Activated CD4-positive, alpha-beta memory T cell treated with anti-CD3 and anti-CD28 coated beads, Interleukin-2, amount 10 ng/mL, durations not matched to agents 7 days and 5 days (primary cell): ENCODE measurements around the gene WNT1. TPM values are rescaled to one million over a fixed set of nuclear protein-coding genes. Genes with fewer than 3 reads are reported as not detected.
A peak's percentile ranks its signal among the peaks of the same experiment; 100 is the strongest.

Experiments used
- CTCF ChIA-PET: fragments of 350-600 bp; sonication (Branson Sonifier 250); formaldehyde crosslinking; loops from one replicate; lab custom pipeline; 2021; ENCODE audit warnings: antibody characterized with exemption, inconsistent platforms; lab: Charles Lee
- POLR2A ChIA-PET: fragments of 350-600 bp; sonication (Branson Sonifier 250); formaldehyde crosslinking; loops from one replicate; lab custom pipeline; 2021; ENCODE audit warnings: antibody characterized with exemption; lab: Charles Lee
- DNase-seq: peaks from one replicate; pipeline ENCODE4 v3.0.0-alpha.2; 2020
- H3K27ac Mint-ChIP-seq: one replicate; pipeline ENCODE4 v1.8.0; 2021; ENCODE audit warnings: mild to moderate bottlenecking, mixed read lengths
- H3K27me3 Mint-ChIP-seq: one replicate; pipeline ENCODE4 v1.8.0; 2021; ENCODE audit warnings: mixed read lengths
- H3K36me3 Mint-ChIP-seq: one replicate; pipeline ENCODE4 v1.8.0; 2021; ENCODE audit warnings: low read depth, mixed read lengths
- H3K4me1 Mint-ChIP-seq: one replicate; pipeline ENCODE4 v1.8.0; 2021; ENCODE audit warnings: mixed read lengths
- H3K4me3 Mint-ChIP-seq: one replicate; pipeline ENCODE4 v1.8.0; 2021; ENCODE audit warnings: mild to moderate bottlenecking, mixed read lengths
- H3K9me3 Mint-ChIP-seq: one replicate; pipeline ENCODE4 v1.8.0; 2021; ENCODE audit warnings: mixed read lengths
- total RNA-seq, 2 experiments: library from RNA; stranded (reverse); gene quantifications; one replicate each; pipeline ENCODE4 v1.2.3, GENCODE V29; 2021

WNT1 gene
- total RNA-seq: under 1 TPM; 0.33 to 0.73 TPM

DNA sequence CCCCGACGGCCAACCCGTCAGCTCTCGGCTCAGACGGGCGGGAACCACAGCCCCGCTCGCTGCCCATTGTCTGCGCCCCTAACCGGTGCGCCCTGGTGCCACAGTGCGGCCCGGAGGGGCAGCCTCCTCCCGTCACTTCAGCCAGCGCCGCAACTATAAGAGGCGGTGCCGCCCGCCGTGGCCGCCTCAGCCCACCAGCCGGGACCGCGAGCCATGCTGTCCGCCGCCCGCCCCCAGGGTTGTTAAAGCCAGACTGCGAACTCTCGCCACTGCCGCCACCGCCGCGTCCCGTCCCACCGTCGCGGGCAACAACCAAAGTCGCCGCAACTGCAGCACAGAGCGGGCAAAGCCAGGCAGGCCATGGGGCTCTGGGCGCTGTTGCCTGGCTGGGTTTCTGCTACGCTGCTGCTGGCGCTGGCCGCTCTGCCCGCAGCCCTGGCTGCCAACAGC, at the start of gene WNT1:
Gene WNT1, plus strand, starts transcription at position 32 of the 450 bp plus-strand sequence. Its CDS starts 329 bp downstream, at position 361.
- Mint-ChIP-seq H3K9me3 (no peaks in the 10 kb centered on the region), H3K27me3 (peaks cover 89% of the 10 kb centered on the region), H3K4me1 (peaks cover 55% of the 10 kb centered on the region), H3K4me3 (peak within 1 kb of the TSS; percentile 77), H3K27ac (no peak within 1 kb of the TSS), H3K36me3 (peaks cover 5% of the 10 kb centered on the region)
- ChIA-PET CTCF (interaction anchor here (0.6 to 6.1 kb wide), 22 partner anchors 8 to 296 kb away, joined by 3 to 55 read pairs (median 4); partner anchors contain the start of genes ARF3, DDX23, KANSL2 and RHEBL1), POLR2A (interaction anchor here (0.6 to 2.9 kb wide), 9 partner anchors 9 to 126 kb away, joined by 3 to 14 read pairs (median 3); partner anchors contain the start of genes DDN and DDX23)
- no peak for DNase-seq

DNA sequence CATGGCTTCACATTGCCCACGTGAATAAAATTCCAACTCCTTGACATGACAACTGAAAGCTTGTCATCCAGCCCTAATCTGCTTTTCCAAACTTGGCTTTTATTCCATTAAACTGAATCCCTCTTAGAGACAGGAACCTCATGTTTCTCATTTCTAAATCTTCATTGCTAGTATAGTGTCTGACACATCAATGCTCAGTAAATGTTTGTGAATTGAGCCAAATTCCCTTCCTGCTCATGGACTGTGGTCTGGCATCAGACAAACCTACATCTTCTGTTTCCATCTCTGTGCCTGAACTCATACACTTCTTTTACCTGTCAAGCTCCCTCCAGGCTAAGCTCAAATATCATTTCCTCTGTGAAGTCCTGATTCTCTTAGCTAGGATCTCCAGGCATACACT, 48.6 kb upstream of the WNT1 start:
- Mint-ChIP-seq H3K4me1 (peaks cover 40% of the 10 kb centered on the region), H3K27ac (no peak overlapping the region), H3K36me3 (peaks cover 43% of the 10 kb centered on the region), H3K9me3 (no peaks in the 10 kb centered on the region), H3K27me3 (no peaks in the 10 kb centered on the region), H3K4me3 (no peak overlapping the region)
- DNase-seq: no peak
- ChIA-PET CTCF (interaction anchor here (0.7 to 1.4 kb wide), 4 partner anchors 10 to 77 kb away, joined by 3 to 6 read pairs (median 3); partner anchors contain the start of gene DDX23), POLR2A (interaction anchor here (1.0 to 1.4 kb wide), 2 partner anchors 12 to 77 kb away, joined by 3 to 7 read pairs; partner anchors contain the start of gene DDX23)

DNA sequence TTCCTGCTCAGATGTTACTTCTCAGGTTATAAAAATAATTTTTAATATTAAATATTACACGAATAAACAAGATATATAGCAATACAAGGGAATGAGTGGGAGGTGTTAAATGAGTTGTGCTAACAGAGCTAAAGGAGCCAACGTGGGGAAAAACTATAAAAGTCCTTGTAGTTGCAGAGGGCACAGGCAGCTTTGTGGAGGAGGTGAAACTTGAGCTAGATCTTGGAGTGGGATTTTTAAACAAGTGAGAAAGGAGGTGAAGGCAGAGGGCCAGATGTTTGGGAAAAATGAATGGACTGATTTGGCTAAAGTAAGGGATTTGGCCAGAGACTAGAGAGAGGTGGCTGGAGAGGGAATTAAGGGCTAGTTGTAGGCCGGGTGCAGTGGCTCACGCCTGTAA, 47.6 kb upstream of the WNT1 start:
- no peak overlapping the region for H3K27ac Mint-ChIP-seq
- ChIA-PET CTCF (interaction anchor here (0.6 to 1.4 kb wide), 4 partner anchors 9 to 78 kb away, joined by 3 to 6 read pairs (median 4); partner anchors contain the start of gene DDX23), POLR2A (interaction anchor here (1.0 to 1.4 kb wide), 2 partner anchors 12 to 78 kb away, joined by 3 to 7 read pairs; partner anchors contain the start of gene DDX23)
- peaks cover 43% of the 10 kb centered on the region for H3K4me1 Mint-ChIP-seq
- peaks cover 46% of the 10 kb centered on the region for H3K36me3 Mint-ChIP-seq
- H3K9me3 Mint-ChIP-seq: no peaks in the 10 kb centered on the region
- H3K4me3 Mint-ChIP-seq: no peak overlapping the region
- no peak for DNase-seq
- H3K27me3 Mint-ChIP-seq: no peaks in the 10 kb centered on the region

DNA sequence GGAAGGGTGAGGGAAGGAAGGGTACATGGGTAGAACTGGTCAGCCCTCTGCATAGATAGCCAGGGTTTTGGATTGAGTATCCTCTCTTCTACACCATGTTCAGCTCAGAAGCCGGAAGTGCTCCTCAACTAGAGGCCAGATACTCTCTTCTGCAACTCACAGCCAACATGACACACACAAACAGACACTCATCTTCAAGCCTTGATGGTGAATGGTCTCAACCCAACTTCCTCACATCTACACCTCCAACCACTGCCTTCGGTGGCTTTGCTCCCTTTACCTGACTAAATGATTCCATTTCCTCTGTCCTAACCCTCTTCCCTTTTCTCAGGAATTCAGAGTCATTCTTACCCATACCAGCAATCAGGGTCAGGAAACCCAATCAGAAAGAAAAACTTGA, 45.2 kb upstream of the WNT1 start:
- Mint-ChIP-seq H3K9me3 (no peaks in the 10 kb centered on the region), H3K4me3 (peak overlapping the region; percentile 61), H3K4me1 (peaks cover 33% of the 10 kb centered on the region), H3K27me3 (no peaks in the 10 kb centered on the region), H3K36me3 (peaks cover 48% of the 10 kb centered on the region), H3K27ac (peak overlapping the region; percentile 96)
- POLR2A ChIA-PET: interaction anchor here (0.7 to 5.5 kb wide), 6 partner anchors 8 to 87 kb away, joined by 3 to 30 read pairs (median 4); partner anchors contain the start of genes FKBP11 and RND1
- CTCF ChIA-PET: interaction anchor here (0.6 to 6.3 kb wide), 5 partner anchors 7 to 81 kb away, joined by 3 to 76 read pairs (median 5); partner anchors contain the start of genes DDX23 and FKBP11
- peak; percentile 29 for DNase-seq

DNA sequence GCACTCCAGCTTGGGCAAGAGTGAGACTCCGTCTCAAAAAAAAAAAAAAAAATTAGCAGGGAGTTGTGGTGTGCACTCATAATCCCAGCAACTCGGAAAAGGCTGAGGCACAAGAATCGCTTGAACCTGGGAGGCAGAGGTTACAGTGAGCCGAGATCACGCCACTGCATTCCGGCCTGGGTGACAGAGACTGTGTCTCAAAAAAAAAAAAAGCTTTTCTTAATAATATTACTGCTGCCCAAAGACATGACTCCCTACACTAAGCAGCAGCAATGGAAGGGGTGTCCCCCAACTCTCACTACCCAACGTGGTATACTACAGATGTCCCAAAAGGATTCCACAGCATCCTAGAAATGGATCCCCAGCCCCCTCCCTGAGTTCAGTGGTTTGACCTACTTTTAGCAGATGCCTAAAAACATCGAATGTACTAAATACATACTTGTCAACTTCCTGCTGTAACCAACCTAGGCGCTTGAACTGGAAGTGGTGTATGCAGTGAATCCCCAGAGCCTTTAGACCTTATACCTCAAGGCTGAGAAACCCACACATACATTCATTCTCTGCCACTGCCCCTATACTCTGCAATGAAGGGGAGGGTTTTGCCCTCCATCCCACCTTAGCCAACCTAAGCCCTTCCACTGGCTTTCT, 44.3 kb upstream of the WNT1 start:
- Mint-ChIP-seq H3K4me3 (peak overlapping the region; percentile 64), H3K27me3 (no peaks in the 10 kb centered on the region), H3K27ac (peak overlapping the region; percentile 96), H3K9me3 (no peaks in the 10 kb centered on the region), H3K36me3 (peaks cover 50% of the 10 kb centered on the region), H3K4me1 (peaks cover 33% of the 10 kb centered on the region)
- POLR2A ChIA-PET: interaction anchor here (0.5 to 5.6 kb wide), 10 partner anchors 9 to 218 kb away, joined by 3 to 33 read pairs (median 4); partner anchors contain the start of genes DDX23, FKBP11 and RND1
- peak; percentile 54 for DNase-seq
- CTCF ChIA-PET: interaction anchor here (0.7 to 6.3 kb wide), 16 partner anchors 8 to 154 kb away, joined by 3 to 76 read pairs (median 6); partner anchors contain the start of genes DDX23, FKBP11 and WNT1

DNA sequence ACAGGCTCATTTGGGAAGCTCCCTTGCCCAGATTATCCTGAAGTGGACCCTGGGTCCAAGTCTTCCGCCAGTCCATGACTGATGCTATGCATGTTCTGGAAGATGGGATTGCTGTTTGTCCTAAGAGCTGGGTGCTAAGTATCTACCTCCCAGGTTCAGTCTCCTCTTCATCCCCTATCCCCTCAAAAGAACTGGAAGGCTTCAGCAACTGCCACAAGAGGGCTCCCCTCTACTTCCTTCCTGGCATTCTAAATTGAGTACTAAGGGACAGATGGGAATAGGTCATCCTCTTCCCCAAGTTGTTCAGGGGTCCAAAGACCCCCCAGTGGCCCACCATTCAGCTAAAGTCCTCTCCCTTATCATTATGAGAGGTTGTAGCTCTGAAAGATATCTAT, 43.8 kb upstream of the WNT1 start:
- H3K36me3 Mint-ChIP-seq: peaks cover 53% of the 10 kb centered on the region
- ChIA-PET CTCF (interaction anchor here (1.0 to 6.3 kb wide), 16 partner anchors 9 to 154 kb away, joined by 3 to 76 read pairs (median 6); partner anchors contain the start of genes ARF3, DDX23, FKBP11 and WNT1), POLR2A (interaction anchor here (0.7 to 5.6 kb wide), 8 partner anchors 9 to 82 kb away, joined by 3 to 33 read pairs (median 6); partner anchors contain the start of genes DDX23, FKBP11, RND1 and WNT1)
- no peaks in the 10 kb centered on the region for H3K27me3 Mint-ChIP-seq
- H3K9me3 Mint-ChIP-seq: no peaks in the 10 kb centered on the region
- no peak for DNase-seq
- H3K4me1 Mint-ChIP-seq: peaks cover 33% of the 10 kb centered on the region
- H3K27ac Mint-ChIP-seq: peak overlapping the region; percentile 96
- peak overlapping the region; percentile 64 for H3K4me3 Mint-ChIP-seq

DNA sequence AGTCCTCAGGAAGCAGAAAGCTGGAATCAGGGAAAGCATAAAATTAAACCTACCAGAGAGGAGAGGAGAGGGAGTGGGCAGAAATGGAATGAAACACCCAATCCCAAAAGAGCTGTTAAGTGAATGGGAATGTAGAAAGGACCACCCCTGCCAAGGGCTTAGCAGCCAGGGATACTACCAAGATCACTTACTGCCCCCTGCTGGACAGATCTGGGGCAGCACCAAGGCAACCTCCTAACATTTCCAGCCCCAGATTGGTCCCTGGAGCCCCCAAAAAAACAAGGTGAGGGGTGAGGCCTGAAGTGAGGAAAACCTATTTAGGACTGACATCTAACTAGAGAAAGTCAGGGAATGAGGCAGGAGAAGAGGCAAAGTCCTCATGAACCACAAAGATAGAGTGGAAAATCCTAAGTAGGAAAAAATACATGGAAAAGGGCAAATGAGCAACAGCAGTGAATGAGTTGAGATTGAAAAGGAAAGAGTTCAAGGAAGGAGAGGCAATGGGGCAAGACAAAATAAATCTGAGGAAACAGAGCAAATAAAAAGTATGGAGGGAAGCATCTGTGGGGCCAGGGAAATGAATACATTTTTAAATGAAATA, 41.6 kb upstream of the WNT1 start:
- H3K9me3 Mint-ChIP-seq: no peaks in the 10 kb centered on the region
- peaks cover 28% of the 10 kb centered on the region for H3K4me1 Mint-ChIP-seq
- H3K27ac Mint-ChIP-seq: no peak overlapping the region
- POLR2A ChIA-PET: interaction anchor here (1.5 to 5.6 kb wide), 3 partner anchors 12 to 84 kb away, joined by 3 to 33 read pairs (median 30); partner anchors contain the start of genes DDX23 and FKBP11
- H3K27me3 Mint-ChIP-seq: no peaks in the 10 kb centered on the region
- DNase-seq: peak; percentile 83
- CTCF ChIA-PET: interaction anchor here (0.7 to 6.3 kb wide), 22 partner anchors 8 to 226 kb away, joined by 3 to 76 read pairs (median 4); partner anchors contain the start of genes ARF3, DDX23, FKBP11 and RND1
- no peak overlapping the region for H3K4me3 Mint-ChIP-seq
- peaks cover 50% of the 10 kb centered on the region for H3K36me3 Mint-ChIP-seq

DNA sequence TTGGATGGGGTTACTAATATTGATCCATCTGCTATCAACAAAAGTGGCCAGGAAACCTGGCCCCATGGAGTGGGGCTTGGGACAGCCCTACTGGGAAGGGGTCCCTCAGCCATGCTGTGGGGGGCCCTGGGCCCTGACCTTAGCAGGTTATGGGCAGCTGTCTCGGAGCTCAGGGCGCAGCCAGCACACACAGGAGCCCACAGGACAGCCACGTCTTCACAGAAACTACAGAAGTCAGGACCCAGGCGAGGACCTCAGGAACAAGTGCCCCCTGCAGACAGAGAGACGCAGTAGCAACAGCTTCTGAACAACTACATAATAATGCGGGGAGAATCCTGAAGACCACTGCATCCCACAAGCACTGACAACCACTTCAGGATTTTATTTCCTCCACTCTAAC, 41.0 kb upstream of the WNT1 start:
- Mint-ChIP-seq H3K27ac (no peak overlapping the region), H3K36me3 (peaks cover 54% of the 10 kb centered on the region), H3K4me1 (peaks cover 28% of the 10 kb centered on the region), H3K9me3 (no peaks in the 10 kb centered on the region), H3K27me3 (no peaks in the 10 kb centered on the region), H3K4me3 (no peak overlapping the region)
- DNase-seq: no peak
- CTCF ChIA-PET: interaction anchor here (0.9 to 6.3 kb wide), 11 partner anchors 10 to 85 kb away, joined by 3 to 76 read pairs (median 7); partner anchors contain the start of genes ARF3, DDX23, FKBP11 and RND1
- POLR2A ChIA-PET: interaction anchor here (1.0 to 5.6 kb wide), 4 partner anchors 12 to 85 kb away, joined by 3 to 33 read pairs (median 16); partner anchors contain the start of genes DDX23 and FKBP11

DNA sequence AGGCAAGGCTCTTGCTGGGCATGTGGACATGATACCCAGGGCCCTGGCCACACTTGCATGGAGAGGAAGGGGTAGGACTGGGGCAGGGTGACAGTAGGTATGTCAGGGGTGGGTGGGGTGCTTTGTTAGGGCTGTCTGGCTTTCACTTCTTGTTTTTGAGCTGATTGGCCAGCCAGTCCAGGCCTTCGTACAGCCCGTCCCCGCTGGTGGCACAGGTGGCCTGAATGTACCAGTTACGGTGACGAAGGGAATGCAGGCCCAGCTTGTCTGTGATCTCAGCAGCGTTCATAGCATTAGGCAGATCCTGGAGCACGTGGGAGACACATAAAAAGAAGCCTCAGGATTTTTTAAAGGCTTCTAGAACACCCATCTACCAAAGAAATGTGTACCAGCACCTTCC, 39.3 kb upstream of the WNT1 start:
- Mint-ChIP-seq H3K4me3 (no peak overlapping the region), H3K36me3 (peaks cover 45% of the 10 kb centered on the region), H3K9me3 (no peaks in the 10 kb centered on the region), H3K27ac (no peak overlapping the region), H3K4me1 (peaks cover 16% of the 10 kb centered on the region), H3K27me3 (no peaks in the 10 kb centered on the region)
- CTCF ChIA-PET: interaction anchor here (0.6 to 2.3 kb wide), 9 partner anchors 9 to 162 kb away, joined by 3 to 7 read pairs (median 4); a partner anchor contains a TSS
- POLR2A ChIA-PET: interaction anchor here (5.6 kb wide), 1 partner anchor 86 kb away, joined by 33 read pairs; the partner anchor contains the start of gene DDX23
- DNase-seq: no peak

DNA sequence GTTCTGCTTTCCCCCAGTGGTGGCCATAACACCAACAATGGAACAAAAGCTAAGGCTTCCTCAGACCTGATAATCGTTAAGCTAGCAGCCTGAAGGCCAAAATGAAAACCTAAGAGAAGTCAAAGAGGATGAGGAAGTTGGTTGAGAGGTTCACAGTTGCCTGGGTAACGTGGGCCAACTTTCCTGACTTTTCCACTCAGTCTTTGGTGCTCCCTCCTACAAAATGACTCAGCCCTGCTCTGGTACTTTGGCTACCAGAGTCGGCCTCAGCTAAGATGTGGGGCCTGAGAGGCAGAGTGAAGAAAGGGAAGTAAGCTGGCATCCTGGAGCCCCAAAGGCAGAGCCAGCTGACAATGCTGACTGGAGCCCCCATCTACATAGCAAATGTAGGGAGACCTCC, 37.9 kb upstream of the WNT1 start:
- POLR2A ChIA-PET: interaction anchor here (1.1 kb wide), 3 partner anchors 16 to 88 kb away, joined by 3 to 4 read pairs (median 3); no protein-coding TSS in a partner anchor
- no peaks in the 10 kb centered on the region for H3K27me3 Mint-ChIP-seq
- CTCF ChIA-PET: interaction anchor here (0.8 to 2.3 kb wide), 10 partner anchors 10 to 125 kb away, joined by 3 to 7 read pairs (median 4); partner anchors contain the start of genes ARF3 and DDX23
- no peaks in the 10 kb centered on the region for H3K9me3 Mint-ChIP-seq
- H3K36me3 Mint-ChIP-seq: peaks cover 40% of the 10 kb centered on the region
- H3K4me3 Mint-ChIP-seq: no peak overlapping the region
- H3K4me1 Mint-ChIP-seq: peaks cover 5% of the 10 kb centered on the region
- no peak for DNase-seq
- H3K27ac Mint-ChIP-seq: no peak overlapping the region

DNA sequence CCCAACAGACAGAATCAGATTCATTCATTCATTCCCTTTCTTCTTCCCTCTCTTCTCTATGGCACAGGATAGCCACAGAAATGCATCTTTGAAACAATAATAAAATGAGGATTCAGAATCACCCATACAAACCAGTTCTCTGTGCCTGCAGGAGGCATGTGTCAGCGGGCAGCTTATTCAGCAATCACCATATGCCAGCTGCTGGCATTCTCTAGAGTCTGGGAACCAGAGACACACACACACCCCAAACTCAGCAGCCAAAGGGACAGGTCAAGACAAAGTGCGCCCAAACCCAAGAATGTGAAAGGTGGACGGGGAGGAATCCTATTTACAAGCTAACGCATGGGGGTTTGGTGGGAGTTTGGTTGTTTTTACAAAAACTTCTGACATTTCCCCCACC, 34.9 kb upstream of the WNT1 start:
- POLR2A ChIA-PET: interaction anchor here (0.7 to 3.0 kb wide), 3 partner anchors 10 to 77 kb away, joined by 3 to 8 read pairs (median 3); partner anchors contain the start of gene RND1
- no peak for DNase-seq
- H3K4me1 Mint-ChIP-seq: peaks cover 5% of the 10 kb centered on the region
- no peaks in the 10 kb centered on the region for H3K27me3 Mint-ChIP-seq
- H3K36me3 Mint-ChIP-seq: peaks cover 30% of the 10 kb centered on the region
- H3K27ac Mint-ChIP-seq: no peak overlapping the region
- CTCF ChIA-PET: interaction anchor here (0.7 to 1.2 kb wide), 3 partner anchors 10 to 53 kb away, joined by 3 to 5 read pairs (median 4); a partner anchor contains a TSS
- H3K9me3 Mint-ChIP-seq: no peaks in the 10 kb centered on the region
- H3K4me3 Mint-ChIP-seq: no peak overlapping the region
